ENCODE data around the gene ZGPAT. TPM values are rescaled to one million over a fixed set of nuclear protein-coding genes. Genes with fewer than 3 reads are reported as not detected.

Gene ZGPAT
- total and polyA plus RNA-seq, 2 of the 13 experiments (the other 11 are each of a cell fraction or from before 2014, with no cell fraction given) = 23.0 to 41.9 TPM

- TF ChIP-seq ZSCAN12 (CRISPR knock-in tag; IDR thresholded peaks at IDR 0.05) = peak; percentile 95
- TF ChIP-seq ELF3 (CRISPR knock-in tag; IDR thresholded peaks at IDR 0.05) = peak; percentile 83
- TF ChIP-seq ZNF567 (CRISPR knock-in tag; IDR thresholded peaks at IDR 0.05; ENCODE audit: borderline replicate concordance) = peak; percentile 94
- peak; percentile 91 for TF ChIP-seq PHF8 (CRISPR knock-in tag; IDR thresholded peaks at IDR 0.05)
- TF ChIP-seq ZHX1 (CRISPR knock-in tag; IDR thresholded peaks at IDR 0.05; ENCODE audit: low read depth) = peak; percentile 88
- TF ChIP-seq AKAP8 (CRISPR knock-in tag; IDR thresholded peaks at IDR 0.05) = peak; percentile 97
- peak; percentile 91 for TF ChIP-seq SNAPC4 (CRISPR knock-in tag; IDR thresholded peaks at IDR 0.05)
- TF ChIP-seq ZNF24 (IDR thresholded peaks at IDR 0.05) = peak; percentile 16; the same call in 1 of the 2 replicates
- TF ChIP-seq KDM5B (CRISPR knock-in tag; IDR thresholded peaks at IDR 0.05; ENCODE audit: borderline replicate concordance) = peak; percentile 92
- TF ChIP-seq MYNN (CRISPR knock-in tag; IDR thresholded peaks at IDR 0.05; ENCODE audit: low read depth) = no peak
- peak; percentile 90; the same call in 1 of the 2 replicates for TF ChIP-seq ZBTB49 (CRISPR knock-in tag; IDR thresholded peaks at IDR 0.05; ENCODE audit: borderline replicate concordance)
- TF ChIP-seq GFI1 (CRISPR knock-in tag; IDR thresholded peaks at IDR 0.05; ENCODE audit: borderline replicate concordance) = peak; percentile 78; the same call in 1 of the 2 replicates
- TF ChIP-seq GPBP1L1 (CRISPR knock-in tag; IDR thresholded peaks at IDR 0.05) = no peak
- TF ChIP-seq SPEN (CRISPR knock-in tag; IDR thresholded peaks at IDR 0.05; ENCODE audit: low read depth) = peak; percentile 99
- TF ChIP-seq ZNF563 (CRISPR knock-in tag; IDR thresholded peaks at IDR 0.05) = no peak
- TF ChIP-seq ZFP36L2 (CRISPR knock-in tag; IDR thresholded peaks at IDR 0.05) = peak; percentile 4; the same call in 1 of the 2 replicates
- TF ChIP-seq PCBP1 (IDR thresholded peaks at IDR 0.05; ENCODE audit: borderline replicate concordance, low read depth, low read length) = peak; percentile 90
Measured at GRCh38 chr20:63740627-63741353, 33.0 kb downstream of the ZGPAT start (continued).
